PC-3 (cell line): ENCODE results near the gene SPX.

ENCODE experiments used
- CTCF ChIP-seq: fragments of 300-600 bp; sonication (generic); conservative IDR thresholded peaks from 2 replicates; pipeline ENCODE4 v1.5.1; 2017; ENCODE audit warnings: antibody characterized with exemption, low read depth, mild to moderate bottlenecking, low read length
- EZH2 ChIP-seq: fragments of 300-600 bp; sonication (generic); IDR thresholded peaks from one replicate; pipeline ENCODE4 v1.6.1; 2017; ENCODE audit warnings: antibody characterized with exemption, mild to moderate bottlenecking, low read length; ENCODE audit not compliant: unreplicated experiment
- EZH2phosphoT487 ChIP-seq: fragments of 300-600 bp; sonication (generic); IDR thresholded peaks from 2 replicates; pipeline ENCODE4 v1.6.1; 2018; ENCODE audit warnings: mild to moderate bottlenecking, antibody characterized with exemption, low read length, borderline replicate concordance

GRCh38 chr12:21545557-21545956 is 19.5 kb downstream of the SPX start:
- TF ChIP-seq CTCF (no peak), EZH2 (no peak), EZH2phosphoT487 (no peak)
